SK-N-MC (cell line): ENCODE data around the gene MRTFB.
A peak's percentile ranks its signal among the peaks of the same experiment; 100 is the strongest.

Experiments
- DNase-seq: peaks from one replicate; pipeline ENCODE4 v3.0.0-alpha.2; 2011; ENCODE audit warnings: low read depth, low spot score
- H3K27ac ChIP-seq: fragments of 200-600 bp; sonication (generic); 2 replicates; pipeline ENCODE4 v1.5.1; 2016; ENCODE audit warnings: mixed run types
- H3K36me3 ChIP-seq: fragments of 200-600 bp; sonication (generic); 2 replicates; pipeline ENCODE4 v1.6.1; 2017; ENCODE audit warnings: antibody characterized with exemption, low read length, mixed read lengths; ENCODE audit not compliant: insufficient read depth
- H3K4me3 ChIP-seq: fragments of 200-600 bp; sonication (generic); 2 replicates; pipeline ENCODE4 v1.5.1; 2016
- H3K9ac ChIP-seq: fragments of 200-600 bp; sonication (generic); 2 replicates; pipeline ENCODE4 v1.8.0; 2017; ENCODE audit warnings: mixed run types, mixed read lengths; ENCODE audit not compliant: insufficient read length
- H3K9me3 ChIP-seq: fragments of 200-600 bp; sonication (generic); 2 replicates; pipeline ENCODE4 v1.6.1; 2017; ENCODE audit warnings: low read depth, mild to moderate bottlenecking, antibody characterized with exemption, low read length, moderate library complexity, mixed read lengths
- EZH2 ChIP-seq: fragments of 200-600 bp; sonication (generic); IDR thresholded peaks from one replicate; pipeline ENCODE4 v1.6.1; 2017; ENCODE audit warnings: antibody characterized with exemption
- FOXP2 ChIP-seq: optimal IDR thresholded peaks from 2 replicates; pipeline ENCODE3; 2011; ENCODE audit warnings: mild to moderate bottlenecking, moderate library complexity; ENCODE audit not compliant: insufficient read depth; ENCODE audit errors: extremely low read length, control extremely low read depth
- POLR2AphosphoS5 ChIP-seq: IDR thresholded peaks from 2 replicates; pipeline ENCODE4 v1.6.1; 2012; ENCODE audit warnings: mild to moderate bottlenecking, low read depth, low read length, borderline replicate concordance

MRTFB gene

GRCh38 chr16:14146445-14146844 is 75.3 kb downstream of the MRTFB start:
- H3K36me3 ChIP-seq = no peaks in the 10 kb centered on the region
- TF ChIP-seq FOXP2 (no peak), EZH2 (no peak), POLR2AphosphoS5 (no peak)
- H3K27ac ChIP-seq = no peak overlapping the region
- no peaks in the 10 kb centered on the region for H3K9me3 ChIP-seq
- no peak for DNase-seq
- no peak overlapping the region for H3K4me3 ChIP-seq
- no peak overlapping the region for H3K9ac ChIP-seq

- Histone ChIP-seq H3K9ac (no peak overlapping the region), H3K27ac (no peak overlapping the region), H3K4me3 (no peak overlapping the region), H3K9me3 (no peaks in the 10 kb centered on the region), H3K36me3 (no peaks in the 10 kb centered on the region)
- DNase-seq = no peak
- TF ChIP-seq FOXP2 = no peak
- TF ChIP-seq EZH2 = no peak
- no peak for TF ChIP-seq POLR2AphosphoS5
Observed at GRCh38 chr16:14148016-14148415, 76.9 kb downstream of the MRTFB start.

- DNase-seq = no peak
- Histone ChIP-seq H3K4me3 (no peak overlapping the region), H3K9ac (no peak overlapping the region), H3K9me3 (no peaks in the 10 kb centered on the region), H3K36me3 (no peaks in the 10 kb centered on the region), H3K27ac (no peak overlapping the region)
- TF ChIP-seq POLR2AphosphoS5 (no peak), EZH2 (no peak), FOXP2 (no peak)
Observed at GRCh38 chr16:14148569-14148968, 77.5 kb downstream of the MRTFB start.

GRCh38 chr16:14150796-14151195 is 79.7 kb downstream of the MRTFB start:
- Histone ChIP-seq H3K9ac (no peak overlapping the region), H3K36me3 (no peaks in the 10 kb centered on the region), H3K4me3 (no peak overlapping the region), H3K27ac (no peak overlapping the region), H3K9me3 (no peaks in the 10 kb centered on the region)
- TF ChIP-seq EZH2 (no peak), FOXP2 (no peak), POLR2AphosphoS5 (no peak)
- DNase-seq = no peak

GRCh38 chr16:14151256-14152030 is 80.3 kb downstream of the MRTFB start:
- no peak for DNase-seq

GRCh38 chr16:14155572-14156190 is 84.6 kb downstream of the MRTFB start:
- TF ChIP-seq EZH2 (no peak), FOXP2 (no peak), POLR2AphosphoS5 (no peak)
- no peak overlapping the region for H3K27ac ChIP-seq
- H3K4me3 ChIP-seq = no peak overlapping the region
- DNase-seq = no peak
- H3K36me3 ChIP-seq = no peaks in the 10 kb centered on the region
- H3K9me3 ChIP-seq = no peaks in the 10 kb centered on the region
- no peak overlapping the region for H3K9ac ChIP-seq

More at GRCh38 chr16:14151256-14152030, 80.3 kb downstream of the MRTFB start:
- H3K27ac ChIP-seq = no peak overlapping the region
- TF ChIP-seq EZH2 (no peak), POLR2AphosphoS5 (no peak), FOXP2 (no peak)
- no peak overlapping the region for H3K9ac ChIP-seq
- no peaks in the 10 kb centered on the region for H3K9me3 ChIP-seq
- no peaks in the 10 kb centered on the region for H3K36me3 ChIP-seq
- H3K4me3 ChIP-seq = no peak overlapping the region

GRCh38 chr16:14164916-14165662 is 94.0 kb downstream of the MRTFB start:
- Histone ChIP-seq H3K36me3 (peaks cover 5% of the 10 kb centered on the region; the same call in 1 of the 2 replicates), H3K9ac (no peak overlapping the region), H3K4me3 (no peak overlapping the region), H3K9me3 (no peaks in the 10 kb centered on the region), H3K27ac (0 out of 2 replicates have a peak overlapping the region, but pooled peaks have one; percentile 1)
- TF ChIP-seq FOXP2 (no peak), POLR2AphosphoS5 (no peak), EZH2 (no peak)
- no peak for DNase-seq

DNA sequence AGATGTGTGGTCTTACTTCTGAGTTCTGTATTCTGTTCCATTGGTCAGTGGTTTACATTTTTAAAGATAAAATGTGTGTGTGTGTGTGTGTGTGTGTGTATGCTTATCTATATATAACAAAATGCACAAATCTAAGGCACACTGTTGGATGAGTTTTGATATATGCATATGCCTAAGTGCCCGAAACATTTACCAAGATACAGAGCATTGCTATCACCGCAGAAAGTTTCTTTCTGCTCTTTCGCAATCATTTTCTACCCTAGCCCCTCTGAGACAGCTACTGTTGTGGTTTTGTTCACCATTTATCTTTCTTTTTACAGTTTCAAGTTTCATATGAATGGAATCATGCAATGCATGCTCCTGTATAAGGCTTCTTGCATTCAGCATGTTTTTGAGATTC is 97.0 kb downstream of the MRTFB start:
- no peak for DNase-seq
- TF ChIP-seq FOXP2 = no peak
- no peak for TF ChIP-seq EZH2
- no peak for TF ChIP-seq POLR2AphosphoS5
- Histone ChIP-seq H3K36me3 (peaks cover 9% of the 10 kb centered on the region; the same call in 1 of the 2 replicates), H3K9ac (no peak overlapping the region), H3K27ac (peak overlapping the region; percentile 44; the same call in 1 of the 2 replicates), H3K4me3 (no peak overlapping the region), H3K9me3 (peaks cover 6% of the 10 kb centered on the region; the same call in 1 of the 2 replicates)
